Sigmoid colon (tissue), 7 donors: Measurements from ENCODE around the gene ZNF581. TPM values are rescaled to one million over a fixed set of nuclear protein-coding genes. Genes with fewer than 3 reads are reported as not detected.

ENCODE experiments used
- DNase-seq: peaks from one replicate; pipeline ENCODE4 v3.0.0-alpha.2; 2019
- H3K27ac ChIP-seq, 4 donors: fragments of 200-600 bp; sonication (generic); one replicate each; pipeline ENCODE4 v1.5.1; 2016 to 2019; ENCODE audit warnings: mild to moderate bottlenecking in 1 of 4
- H3K27me3 ChIP-seq, 3 donors: fragments of 200-600 bp; sonication (generic); one replicate each; pipeline ENCODE4 v1.5.1; 2019; ENCODE audit warnings: mild to moderate bottlenecking in 1 of 3
- H3K36me3 ChIP-seq, 4 donors: fragments of 200-600 bp; sonication (generic); one replicate each; pipeline ENCODE4 v1.5.1; 2016 to 2019
- H3K4me1 ChIP-seq, 4 donors: fragments of 200-600 bp; sonication (generic); one replicate each; pipeline ENCODE4 v1.5.1; 2017 to 2019
- H3K4me3 ChIP-seq, 4 donors: fragments of 200-600 bp; sonication (generic); one replicate each; pipeline ENCODE4 v1.5.1; 2017 to 2019; ENCODE audit warnings: mild to moderate bottlenecking in 2 of 4, moderate library complexity in 1 of 4
- H3K9me3 ChIP-seq, 4 donors: fragments of 200-600 bp in 3 of 4; sonication (generic) in 3 of 4; one replicate each; pipeline versions ENCODE4 v1.5.1 to v1.6.1; 2013 to 2019
- CTCF ChIP-seq, 4 experiments: fragments of 450-650 bp in 3 of 4; fragments of 200-600 bp in 1 of 4; IDR thresholded peaks; one replicate each; pipeline ENCODE4 v1.5.1; 2016 to 2019; ENCODE audit warnings: antibody characterized with exemption in 4 of 4, mild to moderate bottlenecking in 3 of 4, moderate library complexity in 2 of 4
- EP300 ChIP-seq, 4 donors: sonication (generic); formaldehyde crosslinking; IDR thresholded peaks; one replicate each; pipeline ENCODE4 v1.6.1; 2017; ENCODE audit warnings: antibody characterized with exemption in 4 of 4
- POLR2A ChIP-seq, 2 donors: fragments of 450-650 bp; IDR thresholded peaks; one replicate each; pipeline ENCODE4 v1.6.1; 2016; ENCODE audit warnings: antibody characterized with exemption in 2 of 2, mild to moderate bottlenecking in 2 of 2, moderate library complexity in 2 of 2
- POLR2AphosphoS5 ChIP-seq, 4 donors: sonication (generic); formaldehyde crosslinking; IDR thresholded peaks; one replicate each; pipeline ENCODE4 v1.6.1; 2017; ENCODE audit warnings: antibody characterized with exemption in 4 of 4
- WGBS, 2 donors: extraction: QIAGEN DNeasy Blood & Tissue Kit; methylation state at CpG; one replicate each; pipeline ENCODE4 v1.1.7; 2013; 5-methylcytosine and 5-hydroxymethylcytosine counted together
- intact Hi-C: fragments of 100-400 bp; cut with DNase I; formaldehyde crosslinking; loops from one replicate; pipeline ENCODE4 v1.15.1; 2023
- polyA plus RNA-seq, 3 donors: library from polyadenylated mRNA; stranded (reverse); fragments of 200-250 nt; gene quantifications; one replicate each; pipeline ENCODE4 v1.2.3, GENCODE V29; 2013
- total RNA-seq, 4 donors: library from RNA; depleted of rRNA; stranded (reverse); fragments of >200 nt; gene quantifications; one replicate each; pipeline ENCODE4 v1.1.0, GENCODE V29; 2016
- donor health status: healthy with polysubstance abuse.
- donor health status: Bipolar disorder and iron deficiency.
- donor health status: healthy.

ZNF581 gene
- total and polyA plus RNA-seq, 7 donors: 17.1 to 43.2 (median 23.4) TPM

DNA sequence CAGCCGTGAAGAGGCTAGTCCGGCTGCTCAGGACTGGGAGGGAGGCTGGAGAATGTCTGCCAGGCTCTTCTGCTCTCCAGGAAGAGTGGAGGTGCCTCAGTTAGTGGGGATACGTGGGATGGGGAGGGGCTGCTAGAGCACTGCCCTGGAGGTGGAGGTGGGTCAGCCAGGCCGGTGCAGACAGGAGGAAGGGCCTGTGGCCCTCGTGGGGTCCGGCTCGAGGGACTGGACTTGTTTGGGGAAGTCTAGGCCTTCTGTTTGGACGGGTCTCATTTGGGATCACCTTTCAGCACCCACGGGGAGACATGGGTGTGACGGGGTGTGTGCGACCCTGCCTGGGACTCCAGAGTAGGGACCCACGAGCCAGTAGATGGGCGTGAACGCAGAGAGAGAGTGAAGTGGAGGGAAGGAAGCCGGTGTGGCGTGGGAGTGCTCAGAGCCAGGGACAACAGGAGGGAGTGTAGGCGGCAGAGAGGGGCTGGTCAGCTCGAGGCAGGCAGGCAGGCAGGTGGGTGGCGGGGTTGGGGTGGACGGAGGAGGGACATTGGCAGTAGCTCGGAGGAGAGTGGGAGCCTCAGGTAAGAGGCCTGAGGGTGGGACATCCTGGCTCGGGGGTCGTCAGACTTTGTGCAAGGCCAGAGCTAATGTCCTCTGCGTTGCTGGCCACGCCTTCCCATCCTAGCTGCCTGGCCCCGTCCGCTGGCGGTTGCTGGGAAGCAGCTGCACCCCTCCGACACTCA, 43.0 kb downstream of the ZNF581 start:
- TF ChIP-seq POLR2A (IDR thresholded peaks at IDR 0.05) (no peak), POLR2AphosphoS5 (IDR thresholded peaks at IDR 0.05) (no peak), EP300 (IDR thresholded peaks at IDR 0.05) (no peak), CTCF (IDR thresholded peaks at IDR 0.05) (no peak)
- no peak overlapping the region for H3K4me3 ChIP-seq
- H3K27ac ChIP-seq: no peak overlapping the region
- peaks cover 0 to 7% (median 0%) of the 10 kb centered on the region in 4 donors for H3K4me1 ChIP-seq
- 57 to 84% methylated on average over 29 of the region's 29 CpGs for WGBS, 2 donors
- H3K36me3 ChIP-seq: peaks cover 29 to 80% (median 48%) of the 10 kb centered on the region in 4 donors
- H3K27me3 ChIP-seq: no peaks in the 10 kb centered on the region
- intact Hi-C loops: no loop called here
- H3K9me3 ChIP-seq: no peaks in the 10 kb centered on the region
- DNase-seq: no peak

DNA sequence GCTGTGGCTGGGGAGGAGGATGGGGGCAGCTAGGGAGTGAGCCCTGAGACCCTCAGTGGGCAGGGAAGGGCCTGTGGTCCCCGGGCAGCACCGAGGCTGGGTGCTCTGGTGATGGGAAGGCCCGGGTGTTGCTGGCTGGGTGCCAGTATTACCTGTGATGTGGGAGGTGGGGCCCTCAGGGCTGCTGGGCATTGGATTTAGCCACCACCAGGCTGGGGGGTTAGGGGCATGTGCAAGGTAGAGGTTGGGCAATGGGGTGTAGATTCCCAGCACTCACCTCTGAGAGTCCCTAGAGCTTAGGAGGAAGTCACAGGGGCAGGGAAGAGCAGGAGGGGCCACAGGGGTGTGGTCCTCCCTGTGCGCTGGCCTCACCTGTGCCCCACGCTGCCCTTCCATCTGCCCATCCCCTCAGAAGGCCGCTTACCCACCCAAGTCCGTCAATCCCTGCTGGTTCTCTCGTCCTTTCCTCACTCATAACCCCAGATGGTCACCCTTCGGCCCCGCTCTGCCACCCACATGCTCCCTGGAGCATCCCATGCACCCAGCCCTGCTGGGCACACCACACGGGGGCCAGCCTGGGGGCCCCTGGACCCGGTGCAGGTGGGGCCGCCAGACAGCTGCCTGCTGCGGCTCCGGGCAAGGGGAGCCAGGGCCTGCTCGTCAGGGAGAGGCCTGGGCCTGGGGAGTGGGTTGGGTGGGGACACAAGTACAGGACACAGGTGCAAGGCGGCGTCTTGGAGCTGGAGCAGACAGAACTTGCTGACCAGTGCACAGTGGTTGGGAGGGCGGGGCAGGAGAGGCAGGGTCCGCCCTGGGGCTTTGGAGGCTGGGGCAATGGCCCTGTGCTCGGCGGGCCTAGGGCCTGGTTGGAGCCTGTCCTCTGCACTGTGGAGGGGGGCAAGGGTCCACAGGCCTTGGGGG, 44.1 kb downstream of the ZNF581 start:
- H3K36me3 ChIP-seq: peaks cover 29 to 91% (median 52%) of the 10 kb centered on the region in 4 donors

DNA sequence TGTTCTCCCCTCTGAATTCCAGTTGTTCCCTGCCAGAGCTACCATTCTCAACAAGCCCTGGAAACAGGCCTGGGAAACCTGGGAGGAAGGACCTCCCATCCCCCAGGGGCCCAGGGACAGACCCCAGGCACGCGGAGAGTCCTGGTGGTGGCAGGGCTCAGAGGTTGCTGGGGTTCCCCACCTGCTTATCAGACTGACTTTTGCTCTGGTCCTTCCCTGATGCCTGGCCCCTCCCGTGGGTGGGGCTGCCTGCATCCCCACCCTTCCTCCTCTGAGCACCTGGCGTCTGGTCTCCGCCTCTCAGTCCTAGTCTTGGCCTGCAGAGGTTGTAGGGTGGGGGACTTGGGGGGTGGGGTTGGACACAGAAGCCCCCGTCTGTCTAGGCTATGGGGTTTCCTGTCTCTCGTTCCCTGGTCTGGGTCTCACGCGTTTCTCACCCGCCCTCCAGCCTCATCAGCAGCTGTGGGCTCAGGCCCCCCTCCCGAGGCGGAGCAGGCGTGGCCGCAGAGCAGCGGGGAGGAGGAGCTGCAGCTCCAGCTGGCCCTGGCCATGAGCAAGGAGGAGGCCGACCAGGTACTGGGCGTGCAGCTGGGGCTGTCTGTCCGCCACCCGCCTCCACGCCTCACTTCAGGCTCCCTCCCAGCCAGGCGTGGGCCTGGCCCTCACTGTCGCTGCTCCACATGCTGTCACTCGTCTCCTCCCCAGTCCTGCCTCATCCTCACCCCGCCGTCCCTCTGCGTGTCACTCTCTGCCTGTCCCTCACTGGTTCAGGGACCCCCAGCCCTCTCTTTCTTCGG, 45.2 kb downstream of the ZNF581 start:
- no peaks in the 10 kb centered on the region for H3K9me3 ChIP-seq
- H3K36me3 ChIP-seq: peaks cover 29 to 95% (median 60%) of the 10 kb centered on the region in 4 donors
- H3K4me3 ChIP-seq: no peak overlapping the region
- peaks cover 0 to 7% (median 0%) of the 10 kb centered on the region in 4 donors for H3K4me1 ChIP-seq
- intact Hi-C loops: no loop called here
- WGBS, 2 donors: 15 to 55% methylated on average over 27 of the region's 27 CpGs
- peak; percentile 50 for DNase-seq
- H3K27ac ChIP-seq: no peak overlapping the region
- H3K27me3 ChIP-seq: no peaks in the 10 kb centered on the region
- TF ChIP-seq POLR2AphosphoS5 (IDR thresholded peaks at IDR 0.05) (no peak), EP300 (IDR thresholded peaks at IDR 0.05) (no peak), CTCF (IDR thresholded peaks at IDR 0.05) (no peak)

More for the DNA sequence above, 44.1 kb downstream of the ZNF581 start:
- H3K4me1 ChIP-seq: peaks cover 0 to 7% (median 0%) of the 10 kb centered on the region in 4 donors
- TF ChIP-seq EP300 (IDR thresholded peaks at IDR 0.05): no peak
- no peak for TF ChIP-seq POLR2A (IDR thresholded peaks at IDR 0.05)
- TF ChIP-seq CTCF (IDR thresholded peaks at IDR 0.05): no peak
- TF ChIP-seq POLR2AphosphoS5 (IDR thresholded peaks at IDR 0.05): no peak
- H3K27ac ChIP-seq: no peak overlapping the region
- intact Hi-C loops: no loop called here
- 19 to 75% methylated on average over 22 of the region's 22 CpGs for WGBS, 2 donors
- no peak for DNase-seq
- no peaks in the 10 kb centered on the region for H3K27me3 ChIP-seq
- no peak overlapping the region for H3K4me3 ChIP-seq
- H3K9me3 ChIP-seq: no peaks in the 10 kb centered on the region

- Histone ChIP-seq H3K9me3 (no peaks in the 10 kb centered on the region), H3K4me1 (peaks cover 0 to 7% (median 0%) of the 10 kb centered on the region in 4 donors), H3K4me3 (no peak overlapping the region), H3K36me3 (peaks cover 36 to 96% (median 63%) of the 10 kb centered on the region in 4 donors), H3K27ac (no peak overlapping the region), H3K27me3 (no peaks in the 10 kb centered on the region)
- DNase-seq: peak; percentile 56
- TF ChIP-seq EP300 (IDR thresholded peaks at IDR 0.05) (no peak), POLR2AphosphoS5 (IDR thresholded peaks at IDR 0.05) (no peak), POLR2A (IDR thresholded peaks at IDR 0.05) (no peak)
- intact Hi-C loops: no loop called here
- WGBS, 2 donors: 75 to 92% methylated on average over 35 of the region's 35 CpGs
Measured at GRCh38 chr19:55689411-55690108, 46.1 kb downstream of the ZNF581 start.
